IPS-20b (cell line): Measurements from ENCODE around the gene ROR2.
A peak's percentile ranks its signal among the peaks of the same experiment; 100 is the strongest.
"Not testable (repeated sequence)": the region's sequence is repeated elsewhere in the genome, so short reads cannot be mapped to it uniquely, and the experiment has no call there.

Experiments used
- H3K27ac ChIP-seq: one replicate; pipeline ENCODE4 v1.5.1; 2013; ENCODE audit warnings: low read length
- H3K27me3 ChIP-seq: 2 replicates; pipeline ENCODE4 v1.6.1; 2013; ENCODE audit warnings: mild to moderate bottlenecking, low read length, inconsistent platforms; ENCODE audit not compliant: insufficient read depth
- H3K36me3 ChIP-seq: 2 replicates; pipeline ENCODE4 v1.6.1; 2013; ENCODE audit warnings: low read depth, mild to moderate bottlenecking, inconsistent platforms, low read length, moderate library complexity; ENCODE audit not compliant: insufficient read depth
- H3K4me1 ChIP-seq: 2 replicates; pipeline ENCODE4 v1.6.1; 2013; ENCODE audit warnings: mild to moderate bottlenecking, control low read depth, inconsistent platforms, low read length, moderate library complexity; ENCODE audit not compliant: insufficient read depth
- H3K4me3 ChIP-seq: 2 replicates; pipeline ENCODE4 v1.5.1; 2013; ENCODE audit warnings: mild to moderate bottlenecking, low read length, inconsistent platforms
- H3K9ac ChIP-seq: 2 replicates; pipeline ENCODE4 v1.6.1; 2013; ENCODE audit warnings: low read depth, mild to moderate bottlenecking, inconsistent platforms, low read length, moderate library complexity
- H3K9me3 ChIP-seq: 2 replicates; pipeline ENCODE4 v1.6.1; 2013; ENCODE audit warnings: mild to moderate bottlenecking, low read depth, low read length, inconsistent platforms; ENCODE audit not compliant: insufficient read depth

The ROR2 gene

GRCh38 chr9:91949946-91950664 lies at the start of gene ROR2:
Gene ROR2 (minus strand): TSS chr9:91950228.
- Histone ChIP-seq H3K27me3 (peaks cover 72% of the 10 kb centered on the region), H3K4me1 (peaks cover 17% of the 10 kb centered on the region; the same call in 1 of the 2 replicates), H3K27ac (no peak within 1 kb of the TSS), H3K4me3 (peak within 1 kb of the TSS; percentile 69), H3K9me3 (no peaks in the 10 kb centered on the region), H3K36me3 (no peaks in the 10 kb centered on the region), H3K9ac (peak within 1 kb of the TSS; percentile 74)

GRCh38 chr9:91995000-91995655 lies 45.1 kb upstream of the ROR2 start:
- H3K4me1 ChIP-seq = no peaks in the 10 kb centered on the region
- no peak overlapping the region for H3K27ac ChIP-seq
- H3K9ac ChIP-seq = no peak overlapping the region
- no peaks in the 10 kb centered on the region for H3K36me3 ChIP-seq
- no peak overlapping the region for H3K4me3 ChIP-seq
- no peaks in the 10 kb centered on the region for H3K27me3 ChIP-seq
- no peaks in the 10 kb centered on the region for H3K9me3 ChIP-seq

GRCh38 chr9:91994422-91994821 lies 44.4 kb upstream of the ROR2 start:
- Histone ChIP-seq H3K9me3 (no peaks in the 10 kb centered on the region), H3K4me1 (no peaks in the 10 kb centered on the region), H3K27me3 (no peaks in the 10 kb centered on the region), H3K27ac (no peak overlapping the region), H3K36me3 (no peaks in the 10 kb centered on the region), H3K9ac (no peak overlapping the region), H3K4me3 (no peak overlapping the region)

GRCh38 chr9:91992461-91993041 lies 42.5 kb upstream of the ROR2 start:
- H3K4me1 ChIP-seq = no peaks in the 10 kb centered on the region
- no peaks in the 10 kb centered on the region for H3K9me3 ChIP-seq
- no peaks in the 10 kb centered on the region for H3K36me3 ChIP-seq
- H3K4me3 ChIP-seq = no peak overlapping the region
- no peak overlapping the region for H3K27ac ChIP-seq
- no peaks in the 10 kb centered on the region; the same call in 1 of the 2 replicates for H3K27me3 ChIP-seq
- H3K9ac ChIP-seq = no peak overlapping the region

- H3K4me1 ChIP-seq = no peaks in the 10 kb centered on the region
- H3K4me3 ChIP-seq = no peak overlapping the region
- H3K27me3 ChIP-seq = no peaks in the 10 kb centered on the region; the same call in 1 of the 2 replicates
- H3K9me3 ChIP-seq = no peaks in the 10 kb centered on the region
- H3K27ac ChIP-seq = no peak overlapping the region
- no peak overlapping the region for H3K9ac ChIP-seq
- no peaks in the 10 kb centered on the region for H3K36me3 ChIP-seq
These were observed 41.8 kb upstream of the ROR2 start for GRCh38 chr9:91991721-91992341.

- no peak overlapping the region for H3K27ac ChIP-seq
- H3K4me3 ChIP-seq = no peak overlapping the region
- no peaks in the 10 kb centered on the region for H3K36me3 ChIP-seq
- no peak overlapping the region for H3K9ac ChIP-seq
- no peaks in the 10 kb centered on the region; the same call in 1 of the 2 replicates for H3K27me3 ChIP-seq
- peaks cover 8% of the 10 kb centered on the region for H3K9me3 ChIP-seq
- H3K4me1 ChIP-seq = no peaks in the 10 kb centered on the region
These were observed 36.2 kb upstream of the ROR2 start for GRCh38 chr9:91986248-91986647.

- Histone ChIP-seq H3K9me3 (peaks cover 9% of the 10 kb centered on the region), H3K27me3 (no peaks in the 10 kb centered on the region; the same call in 1 of the 2 replicates), H3K4me3 (no peak overlapping the region), H3K36me3 (no peaks in the 10 kb centered on the region), H3K4me1 (no peaks in the 10 kb centered on the region), H3K27ac (no peak overlapping the region), H3K9ac (no peak overlapping the region)
These were observed 35.7 kb upstream of the ROR2 start for GRCh38 chr9:91985692-91986091.

GRCh38 chr9:91978740-91979414 lies 28.8 kb upstream of the ROR2 start:
- H3K27ac ChIP-seq = no peak overlapping the region
- no peak overlapping the region for H3K9ac ChIP-seq
- H3K4me3 ChIP-seq = no peak overlapping the region
- no peaks in the 10 kb centered on the region for H3K4me1 ChIP-seq
- H3K9me3 ChIP-seq = peaks cover 12% of the 10 kb centered on the region
- no peaks in the 10 kb centered on the region for H3K27me3 ChIP-seq
- no peaks in the 10 kb centered on the region for H3K36me3 ChIP-seq

GRCh38 chr9:91975254-91975653 lies 25.2 kb upstream of the ROR2 start:
- H3K27me3 ChIP-seq, H3K27ac ChIP-seq: not testable (repeated sequence)

GRCh38 chr9:91972711-91973110 lies 22.7 kb upstream of the ROR2 start:
- Histone ChIP-seq H3K4me3 (no peak overlapping the region), H3K4me1 (no peaks in the 10 kb centered on the region), H3K9ac (no peak overlapping the region), H3K27me3 (no peaks in the 10 kb centered on the region), H3K27ac (no peak overlapping the region), H3K9me3 (no peaks in the 10 kb centered on the region), H3K36me3 (no peaks in the 10 kb centered on the region)

More at GRCh38 chr9:91975254-91975653, 25.2 kb upstream of the ROR2 start:
- H3K9me3 ChIP-seq, H3K9ac ChIP-seq, H3K4me1 ChIP-seq, H3K4me3 ChIP-seq, H3K36me3 ChIP-seq: not testable (repeated sequence)

GRCh38 chr9:91972076-91972626 lies 22.1 kb upstream of the ROR2 start:
- no peak overlapping the region for H3K9ac ChIP-seq
- H3K4me1 ChIP-seq = no peaks in the 10 kb centered on the region

More at GRCh38 chr9:91972076-91972626, 22.1 kb upstream of the ROR2 start:
- Histone ChIP-seq H3K27me3 (no peaks in the 10 kb centered on the region), H3K36me3 (no peaks in the 10 kb centered on the region), H3K9me3 (no peaks in the 10 kb centered on the region), H3K4me3 (no peak overlapping the region), H3K27ac (no peak overlapping the region)
